GM13976 (cell line): ENCODE measurements around the gene KPNA1.

Source experiments
- DNase-seq: peaks from one replicate; pipeline ENCODE4 v3.0.0; 2012; ENCODE audit warnings: low spot score
- in situ Hi-C: fragments of 300-500 bp; cut with MboI; formaldehyde crosslinking; loops from one replicate; pipeline ENCODE4 v1.12.0; 2022; ENCODE audit warnings: low sequenced_read_pairs, mixed read lengths, inconsistent platforms; ENCODE audit not compliant: unreplicated experiment
- TF ChIP-seq, protein P1 (sequence below): IDR thresholded peaks from 2 replicates; pipeline ENCODE4 v1.5.1; 2012; ENCODE audit warnings: borderline replicate concordance, mild to moderate bottlenecking; ENCODE audit not compliant: insufficient read depth; ENCODE audit errors: extremely low read depth, missing control alignments, control extremely low read depth

The KPNA1 gene

DNA sequence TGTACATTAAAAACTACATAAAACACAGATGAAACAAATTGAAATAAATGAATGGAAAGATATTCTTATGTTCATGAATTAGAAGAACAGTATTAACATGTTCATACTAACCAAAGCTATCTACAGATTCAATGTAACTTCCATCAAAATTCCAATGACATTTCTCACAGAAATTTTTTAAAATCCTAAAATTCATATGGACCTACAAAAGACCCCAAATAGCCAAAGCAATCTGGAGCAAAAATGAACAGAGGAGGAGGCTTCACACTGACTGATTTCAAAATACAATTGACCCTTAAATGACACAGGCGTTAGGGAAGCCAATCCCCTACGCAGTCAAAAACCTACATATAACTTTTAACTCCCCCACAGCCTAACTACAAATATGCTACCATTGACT lies 39.4 kb downstream of the KPNA1 start:
- in situ Hi-C loops: no loop called here
- TF ChIP-seq, protein P1, sequence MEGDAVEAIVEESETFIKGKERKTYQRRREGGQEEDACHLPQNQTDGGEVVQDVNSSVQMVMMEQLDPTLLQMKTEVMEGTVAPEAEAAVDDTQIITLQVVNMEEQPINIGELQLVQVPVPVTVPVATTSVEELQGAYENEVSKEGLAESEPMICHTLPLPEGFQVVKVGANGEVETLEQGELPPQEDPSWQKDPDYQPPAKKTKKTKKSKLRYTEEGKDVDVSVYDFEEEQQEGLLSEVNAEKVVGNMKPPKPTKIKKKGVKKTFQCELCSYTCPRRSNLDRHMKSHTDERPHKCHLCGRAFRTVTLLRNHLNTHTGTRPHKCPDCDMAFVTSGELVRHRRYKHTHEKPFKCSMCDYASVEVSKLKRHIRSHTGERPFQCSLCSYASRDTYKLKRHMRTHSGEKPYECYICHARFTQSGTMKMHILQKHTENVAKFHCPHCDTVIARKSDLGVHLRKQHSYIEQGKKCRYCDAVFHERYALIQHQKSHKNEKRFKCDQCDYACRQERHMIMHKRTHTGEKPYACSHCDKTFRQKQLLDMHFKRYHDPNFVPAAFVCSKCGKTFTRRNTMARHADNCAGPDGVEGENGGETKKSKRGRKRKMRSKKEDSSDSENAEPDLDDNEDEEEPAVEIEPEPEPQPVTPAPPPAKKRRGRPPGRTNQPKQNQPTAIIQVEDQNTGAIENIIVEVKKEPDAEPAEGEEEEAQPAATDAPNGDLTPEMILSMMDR: no peak
- no peak for DNase-seq

DNA sequence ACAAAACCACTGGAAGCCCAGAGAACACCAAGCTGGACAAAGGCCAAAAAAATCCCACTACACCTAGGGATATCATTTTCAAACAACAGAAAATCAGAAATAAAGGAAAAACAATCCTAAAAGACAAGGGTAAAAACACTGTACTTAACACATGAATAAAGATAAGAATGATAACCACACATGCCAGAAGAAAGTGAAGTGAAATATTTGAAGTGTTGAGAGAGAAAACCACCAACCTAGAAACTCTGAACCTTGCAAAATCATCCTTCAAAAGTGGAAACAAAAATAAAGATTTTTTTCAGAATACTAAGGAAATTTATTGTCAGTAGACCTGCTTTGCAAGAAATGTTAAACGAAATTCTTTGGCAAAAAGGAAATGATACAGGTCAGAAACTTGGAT lies 45.1 kb downstream of the KPNA1 start:
- TF ChIP-seq, protein P1: no peak
- in situ Hi-C loops: no loop called here
- no peak for DNase-seq

DNA sequence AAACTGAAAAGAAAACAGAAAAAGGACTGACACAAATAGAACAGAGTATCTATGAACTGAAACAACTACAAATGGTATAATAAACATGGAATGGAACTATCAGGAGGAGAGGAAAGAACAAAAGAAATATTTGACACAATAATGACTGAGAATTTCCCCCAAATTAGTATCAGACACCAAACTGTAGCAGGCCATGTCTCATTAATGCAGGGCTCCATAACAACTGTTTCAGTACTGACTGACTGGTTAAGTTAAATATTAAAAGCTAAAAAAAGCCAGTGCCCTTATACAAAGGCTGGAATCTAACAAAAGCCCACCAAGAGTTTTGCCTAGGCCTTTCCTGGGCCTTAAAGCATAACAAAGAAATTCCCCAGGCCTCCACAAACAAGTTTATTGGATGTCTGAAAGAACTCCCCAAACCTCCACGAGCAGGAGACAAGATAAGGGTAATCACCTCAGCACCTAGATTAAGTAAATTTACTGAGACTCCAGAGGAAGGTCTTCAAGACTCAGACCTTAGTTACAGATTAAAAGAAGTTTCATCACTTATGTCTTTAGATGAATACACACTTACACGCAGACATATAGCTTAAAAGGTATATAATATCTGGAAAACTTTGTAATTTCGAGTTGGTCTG lies 45.7 kb downstream of the KPNA1 start:
- TF ChIP-seq, protein P1: no peak

DNA sequence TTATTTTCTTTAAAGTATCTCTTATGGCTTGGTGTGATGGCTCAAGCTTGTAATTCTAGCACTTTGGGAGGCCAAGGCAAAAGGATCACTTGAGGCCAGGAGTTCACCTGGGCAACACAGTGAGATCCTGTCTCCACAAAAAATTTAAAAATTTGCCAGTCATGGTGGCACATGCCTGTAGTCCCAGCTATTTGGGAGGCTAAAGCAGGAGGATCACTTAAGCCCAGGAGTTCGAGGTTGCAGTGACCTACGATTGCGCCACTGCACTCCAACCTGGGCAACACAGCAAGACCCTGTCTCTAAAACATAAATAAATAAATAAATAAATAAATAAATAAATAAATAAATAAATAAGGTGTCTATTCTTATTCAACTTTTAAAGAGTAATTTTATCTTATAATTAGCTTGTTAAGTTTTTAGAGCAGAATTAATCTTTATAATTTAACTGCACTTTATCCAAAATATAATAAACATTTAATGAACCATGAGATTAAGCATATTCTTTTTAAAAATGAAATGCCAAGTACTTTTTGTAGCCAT lies 48.0 kb downstream of the KPNA1 start:
- TF ChIP-seq, protein P1: no peak
- DNase-seq: no peak
- in situ Hi-C loops: no loop called here

More for the DNA sequence above, 45.7 kb downstream of the KPNA1 start:
- no peak for DNase-seq
- in situ Hi-C loops: no loop called here

DNA sequence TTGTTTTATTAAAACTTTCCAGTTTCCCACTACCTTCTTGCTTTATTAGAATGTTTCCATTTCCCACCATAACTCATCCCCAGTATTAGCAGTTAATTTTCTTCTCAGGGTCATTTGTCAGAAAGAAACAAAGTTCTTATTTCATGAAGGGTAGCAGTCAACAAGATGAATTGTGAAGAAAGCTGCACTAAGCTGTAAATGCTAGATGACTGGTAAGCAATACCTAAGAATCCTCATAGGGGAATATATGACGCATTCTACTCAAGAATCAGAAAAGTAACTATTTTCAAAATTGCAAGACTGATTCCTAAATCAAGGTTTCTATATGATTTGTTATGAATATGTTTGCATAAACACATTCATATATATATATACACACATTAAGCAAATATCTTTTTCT lies 50.1 kb downstream of the KPNA1 start:
- TF ChIP-seq, protein P1: no peak
- in situ Hi-C loops: no loop called here

DNA sequence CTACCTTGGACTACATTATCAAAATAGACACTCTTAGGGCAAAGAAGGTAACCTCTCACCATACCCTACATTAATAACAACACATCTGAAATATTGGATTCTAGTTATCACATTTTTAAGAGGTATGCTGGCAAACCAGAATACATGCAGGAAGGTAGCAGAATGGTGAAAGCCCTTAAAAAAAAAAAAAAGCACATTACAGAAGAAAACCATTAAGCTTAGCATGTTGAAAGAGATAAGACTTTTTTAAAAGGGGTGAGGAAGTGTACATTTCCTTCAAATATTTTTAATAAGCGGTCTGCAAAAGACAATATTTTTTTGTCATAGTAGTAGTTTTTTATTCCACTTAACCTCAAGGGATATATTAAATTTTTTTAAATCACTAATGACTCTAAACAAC lies 52.3 kb downstream of the KPNA1 start:
- TF ChIP-seq, protein P1: no peak
- in situ Hi-C loops: no loop called here

More for the DNA sequence above, 50.1 kb downstream of the KPNA1 start:
- DNase-seq: no peak

More for the DNA sequence above, 52.3 kb downstream of the KPNA1 start:
- no peak for DNase-seq
